H1 (cell line): ENCODE data around the gene CABCOCO1. TPM values are rescaled to one million over a fixed set of nuclear protein-coding genes. Genes with fewer than 3 reads are reported as not detected.

Experiments
- CTCF ChIA-PET: fragments of 300-600 bp; sonication (Branson Sonifier 250); formaldehyde crosslinking; loops from one replicate; lab custom pipeline; 2021; ENCODE audit not compliant: partially characterized antibody; lab: Charles Lee
- POLR2A ChIA-PET: fragments of 300-600 bp; sonication (Branson Sonifier 250); formaldehyde crosslinking; loops from one replicate; lab custom pipeline; 2021; ENCODE audit warnings: inconsistent platforms; ENCODE audit not compliant: partially characterized antibody; lab: Charles Lee
- DNase-seq, 2 experiments: peaks; one replicate each; pipeline versions ENCODE4 v3.0.0 to v3.0.0-alpha.2; 2010 to 2022; ENCODE audit warnings: low spot score in 2 of 2, low read depth in 1 of 2, mixed read lengths in 1 of 2
- FAIRE-seq: peaks from 2 replicates; lab custom pipeline; 2011; peaks lifted over from hg19 to GRCh38; lab: Jason Lieb, UNC
- H2AFZ ChIP-seq: 2 replicates; pipeline ENCODE4 v1.8.1; 2012; ENCODE audit warnings: low read length, inconsistent platforms
- H2AK5ac ChIP-seq: 2 replicates; pipeline ENCODE4 v1.6.1; 2013; ENCODE audit warnings: low read depth, low read length
- H2BK120ac ChIP-seq: replicated peaks from 2 replicates; pipeline ENCODE3; 2013; ENCODE audit warnings: low read depth, low read length, inconsistent platforms
- H2BK12ac ChIP-seq: 2 replicates; pipeline ENCODE4 v1.6.1; 2013; ENCODE audit warnings: low read depth, low read length
- H2BK15ac ChIP-seq: 2 replicates; pipeline ENCODE4 v1.6.1; 2013; ENCODE audit warnings: low read length
- H2BK20ac ChIP-seq: 2 replicates; pipeline ENCODE4 v1.6.1; 2013; ENCODE audit warnings: low read length
- H2BK5ac ChIP-seq: 2 replicates; pipeline ENCODE4 v1.6.1; 2013; ENCODE audit warnings: low read depth, low read length
- H3K14ac ChIP-seq: 2 replicates; pipeline ENCODE4 v1.6.1; 2013; ENCODE audit warnings: inconsistent platforms; ENCODE audit not compliant: insufficient read length
- H3K18ac ChIP-seq: 2 replicates; pipeline ENCODE4 v1.6.1; 2013; ENCODE audit warnings: low read length; ENCODE audit errors: extremely low read depth
- H3K23ac ChIP-seq: 2 replicates; pipeline ENCODE4 v1.6.1; 2013; ENCODE audit warnings: inconsistent platforms; ENCODE audit not compliant: insufficient read length
- H3K23me2 ChIP-seq: 2 replicates; pipeline ENCODE4 v1.6.1; 2013; ENCODE audit warnings: low read depth, low read length
- H3K27ac ChIP-seq: 2 replicates; pipeline ENCODE4 v1.6.1; 2011; ENCODE audit warnings: low read depth, low read length, inconsistent platforms
- H3K27me3 ChIP-seq, 4 experiments: replicated peaks in 1 of 4; 1 replicate in 1 of 4; 2 replicates in 3 of 4; pipeline versions ENCODE4 v1.6.1 to v1.8.1; 2011 to 2013; ENCODE audit warnings: low read length in 3 of 4, mild to moderate bottlenecking in 3 of 4, inconsistent platforms in 2 of 4, mixed read lengths in 2 of 4, moderate library complexity in 1 of 4; ENCODE audit not compliant: control insufficient read depth in 3 of 4, insufficient read depth in 3 of 4; ENCODE audit errors: extremely low read depth in 1 of 4
- H3K36me3 ChIP-seq, 4 experiments: 2 replicates each; pipeline versions ENCODE4 v1.6.1 to v1.8.1; 2011 to 2013; ENCODE audit warnings: mild to moderate bottlenecking in 4 of 4, low read length in 3 of 4, moderate library complexity in 2 of 4, control low read depth in 1 of 4, inconsistent platforms in 1 of 4; ENCODE audit not compliant: insufficient read depth in 4 of 4, control insufficient read depth in 2 of 4
- H3K4ac ChIP-seq: replicated peaks from 2 replicates; pipeline ENCODE3; 2013; ENCODE audit warnings: low read length, low read depth, mixed read lengths, inconsistent platforms; ENCODE audit not compliant: insufficient read length
- H3K4me1 ChIP-seq, 4 experiments: replicated peaks in 1 of 4; 1 replicate in 1 of 4; 2 replicates in 3 of 4; pipeline versions ENCODE4 v1.6.1 to v1.8.1; 2011 to 2013; ENCODE audit warnings: low read length in 3 of 4, inconsistent platforms in 2 of 4, mixed read lengths in 1 of 4; ENCODE audit not compliant: insufficient read depth in 4 of 4, control insufficient read depth in 3 of 4
- H3K4me2 ChIP-seq, 2 experiments: 2 replicates each; pipeline versions ENCODE4 v1.6.1 to v1.8.1; 2011 to 2013; ENCODE audit warnings: low read depth in 2 of 2, low read length in 2 of 2, control low read depth in 1 of 2, inconsistent platforms in 1 of 2, mild to moderate bottlenecking in 1 of 2; ENCODE audit not compliant: insufficient read depth in 1 of 2
- H3K4me3 ChIP-seq, 4 experiments: fragments of 200-600, 300-600 bp in 1 of 4; sonication (generic), shearing (Covaris generic), sonication (Bioruptor Twin) in 1 of 4; 2 replicates each; pipeline versions ENCODE4 v1.5.1 to v1.8.1; 2011 to 2016; ENCODE audit warnings: low read length in 4 of 4, low read depth in 3 of 4, control low read depth in 2 of 4, inconsistent platforms in 2 of 4, mild to moderate bottlenecking in 2 of 4, mixed read lengths in 1 of 4, moderate library complexity in 1 of 4; ENCODE audit not compliant: insufficient read depth in 2 of 4; ENCODE audit errors: extremely low read depth in 1 of 4
- H3K56ac ChIP-seq: replicated peaks from 2 replicates; pipeline ENCODE3; 2013; ENCODE audit warnings: low read depth, mild to moderate bottlenecking, mixed read lengths, low read length, inconsistent platforms; ENCODE audit not compliant: insufficient read length
- H3K79me1 ChIP-seq: 2 replicates; pipeline ENCODE4 v1.6.1; 2013; ENCODE audit warnings: low read depth, low read length, control low read depth
- H3K79me2 ChIP-seq, 2 experiments: 2 replicates each; pipeline versions ENCODE4 v1.6.1 to v1.8.1; 2012 to 2013; ENCODE audit warnings: low read length in 2 of 2, mild to moderate bottlenecking in 2 of 2, inconsistent platforms in 1 of 2; ENCODE audit not compliant: insufficient read depth in 2 of 2, control insufficient read depth in 1 of 2
- H3K9ac ChIP-seq, 4 experiments: replicated peaks in 1 of 4; 1 replicate in 1 of 4; 2 replicates in 3 of 4; pipeline versions ENCODE4 v1.6.1 to v1.8.1; 2011 to 2013; ENCODE audit warnings: low read depth in 3 of 4, low read length in 3 of 4, control low read depth in 2 of 4, mild to moderate bottlenecking in 2 of 4, moderate library complexity in 2 of 4, inconsistent platforms in 1 of 4; ENCODE audit errors: extremely low read depth in 1 of 4
- H3K9me3 ChIP-seq, 2 experiments: 2 replicates each; pipeline versions ENCODE4 v1.6.1 to v1.8.1; 2012 to 2013; ENCODE audit warnings: mild to moderate bottlenecking in 2 of 2, moderate library complexity in 2 of 2, control low read depth in 1 of 2, inconsistent platforms in 1 of 2, low read depth in 1 of 2, low read length in 1 of 2, mixed read lengths in 1 of 2; ENCODE audit not compliant: insufficient read depth in 2 of 2
- H4K20me1 ChIP-seq, 2 experiments: replicated peaks in 1 of 2; 2 replicates each; pipeline versions ENCODE3 to v1.8.1; 2011 to 2013; ENCODE audit warnings: inconsistent platforms in 2 of 2, low read length in 2 of 2, mild to moderate bottlenecking in 1 of 2; ENCODE audit not compliant: insufficient read depth in 2 of 2, control insufficient read depth in 1 of 2
- H4K5ac ChIP-seq: 2 replicates; pipeline ENCODE4 v1.6.1; 2013; ENCODE audit warnings: low read length, low read depth, mixed read lengths, inconsistent platforms; ENCODE audit not compliant: insufficient read length
- H4K8ac ChIP-seq: 2 replicates; pipeline ENCODE4 v1.8.0; 2013; ENCODE audit warnings: mild to moderate bottlenecking, moderate library complexity, low read length, inconsistent platforms; ENCODE audit not compliant: insufficient read depth; ENCODE audit errors: extremely low read depth
- H4K91ac ChIP-seq: replicated peaks from 2 replicates; pipeline ENCODE3; 2013; ENCODE audit warnings: low read length, mixed read lengths, inconsistent platforms; ENCODE audit not compliant: insufficient read length
- KDM4A ChIP-seq: IDR thresholded peaks from one replicate; pipeline ENCODE4 v1.7.1; 2012; ENCODE audit warnings: low read depth, mild to moderate bottlenecking, moderate library complexity, low read length, inconsistent platforms; ENCODE audit not compliant: severe bottlenecking
- PHF8 ChIP-seq: fragments of 200-600 bp; sonication (generic); conservative IDR thresholded peaks from 2 replicates; pipeline ENCODE4 v1.7.1; 2012; ENCODE audit warnings: low read depth, mild to moderate bottlenecking, inconsistent platforms, low read length, moderate library complexity
- RBBP5 ChIP-seq: IDR thresholded peaks from 2 replicates; pipeline ENCODE4 v1.7.1; 2012; ENCODE audit warnings: low read depth, mild to moderate bottlenecking, inconsistent platforms, low read length, moderate library complexity, borderline replicate concordance
- WGBS, 2 experiments: shearing (Covaris generic) in 1 of 2; methylation state at CpG; one replicate each; pipeline versions ENCODE4 v1.1.6 to v1.1.7; 2013 to 2015; ENCODE audit warnings: low lambda C conversion rate in 2 of 2, mixed read lengths in 2 of 2, inconsistent platforms in 1 of 2, low coverage in 1 of 2, missing lambda C conversion rate in 1 of 2; ENCODE audit not compliant: insufficient replicate concordance in 2 of 2, insufficient coverage in 1 of 2, insufficient read length in 1 of 2; ENCODE audit errors: extremely low coverage in 1 of 2, missing lambda C conversion rate in 1 of 2; 5-methylcytosine and 5-hydroxymethylcytosine counted together
- polyA plus RNA-seq, 7 experiments: library from polyadenylated mRNA; depleted of rRNA in 3 of 7; stranded (reverse) in 5 of 7; unstranded in 2 of 7; fragments of >200 nt in 5 of 7; fragments of 200-250 nt in 2 of 7; gene quantifications; 1 replicate in 5 of 7; 2 replicates in 1 of 7; 4 replicates in 1 of 7; pipeline versions ENCODE4 v1.2.1 to v1.2.3, GENCODE V29; 2011 to 2013; ENCODE audit warnings: missing spikeins in 2 of 7, mixed read lengths in 2 of 7
- total RNA-seq: library from RNA; stranded (reverse); fragmentation: NEBNext Ultra II Directional; extraction: Animal tissue kit (Norgen Biotek cat#: 25700); gene quantifications from 2 replicates; pipeline ENCODE4 v1.2.1, GENCODE V29; 2021

Gene CABCOCO1
- total and polyA plus RNA-seq, 2 of the 8 experiments (the other 6 are each of a cell fraction or from before 2014, with no cell fraction given) = not detected

- Histone ChIP-seq H3K9me3 (no peaks in the 10 kb centered on the region), H3K23me2 (no peaks in the 10 kb centered on the region), H3K9ac (no peak overlapping the region), H3K14ac (no peak overlapping the region)
- no peak for TF ChIP-seq RBBP5
- TF ChIP-seq PHF8 = no peak
- TF ChIP-seq KDM4A = no peak
- TF ChIP-seq, all 59 proteins: peak for 0
- CTCF ChIA-PET = interaction anchor here (3.6 kb wide), 1 partner anchor 9 kb away, joined by 24 read pairs; no protein-coding TSS in a partner anchor
- Histone ChIP-seq H4K20me1 (no peaks in the 10 kb centered on the region), H3K56ac (no peak overlapping the region), H2BK20ac (no peak overlapping the region), H4K91ac (no peak overlapping the region), H4K5ac (no peak overlapping the region), H2BK15ac (no peak overlapping the region), H3K4me2 (no peak overlapping the region), H3K4ac (no peak overlapping the region), H3K27ac (no peak overlapping the region), H3K4me3 (no peak overlapping the region), H2BK5ac (no peak overlapping the region), H3K18ac (no peak overlapping the region), H3K36me3 (no peaks in the 10 kb centered on the region), H2BK12ac (no peak overlapping the region), H2AFZ (no peak overlapping the region), H3K27me3 (no peaks in the 10 kb centered on the region), H3K79me1 (no peaks in the 10 kb centered on the region), H3K79me2 (no peaks in the 10 kb centered on the region), H4K8ac (no peak overlapping the region), H2AK5ac (no peak overlapping the region), H3K23ac (no peak overlapping the region), H2BK120ac (no peak overlapping the region), H3K4me1 (no peaks in the 10 kb centered on the region)
- 92% methylated on average over 4 of the region's 4 CpGs; no CpG with 5 or more reads in 1 of the 2 experiments for WGBS, 2 experiments
- DNase-seq = no peak
- POLR2A ChIA-PET = no interaction called here
- no peak for FAIRE-seq
Measured at GRCh38 chr10:61616611-61617010, 46.1 kb upstream of the CABCOCO1 start.
